ENCODE measurements around the gene SIRT2.

The SIRT2 gene

GRCh38 chr19:38904581-38905539 lies 5.4 kb upstream of the SIRT2 start:
- H3K4me3 ChIP-seq (ENCODE audit: low read depth, low read length) = no peak overlapping the region
- no peak for DNase-seq (ENCODE audit: low read depth)
- TF ChIP-seq, protein P1, sequence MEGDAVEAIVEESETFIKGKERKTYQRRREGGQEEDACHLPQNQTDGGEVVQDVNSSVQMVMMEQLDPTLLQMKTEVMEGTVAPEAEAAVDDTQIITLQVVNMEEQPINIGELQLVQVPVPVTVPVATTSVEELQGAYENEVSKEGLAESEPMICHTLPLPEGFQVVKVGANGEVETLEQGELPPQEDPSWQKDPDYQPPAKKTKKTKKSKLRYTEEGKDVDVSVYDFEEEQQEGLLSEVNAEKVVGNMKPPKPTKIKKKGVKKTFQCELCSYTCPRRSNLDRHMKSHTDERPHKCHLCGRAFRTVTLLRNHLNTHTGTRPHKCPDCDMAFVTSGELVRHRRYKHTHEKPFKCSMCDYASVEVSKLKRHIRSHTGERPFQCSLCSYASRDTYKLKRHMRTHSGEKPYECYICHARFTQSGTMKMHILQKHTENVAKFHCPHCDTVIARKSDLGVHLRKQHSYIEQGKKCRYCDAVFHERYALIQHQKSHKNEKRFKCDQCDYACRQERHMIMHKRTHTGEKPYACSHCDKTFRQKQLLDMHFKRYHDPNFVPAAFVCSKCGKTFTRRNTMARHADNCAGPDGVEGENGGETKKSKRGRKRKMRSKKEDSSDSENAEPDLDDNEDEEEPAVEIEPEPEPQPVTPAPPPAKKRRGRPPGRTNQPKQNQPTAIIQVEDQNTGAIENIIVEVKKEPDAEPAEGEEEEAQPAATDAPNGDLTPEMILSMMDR (IDR thresholded peaks at IDR 0.05; ENCODE audit: low read depth, low read length, missing control alignments) = no peak

DNA sequence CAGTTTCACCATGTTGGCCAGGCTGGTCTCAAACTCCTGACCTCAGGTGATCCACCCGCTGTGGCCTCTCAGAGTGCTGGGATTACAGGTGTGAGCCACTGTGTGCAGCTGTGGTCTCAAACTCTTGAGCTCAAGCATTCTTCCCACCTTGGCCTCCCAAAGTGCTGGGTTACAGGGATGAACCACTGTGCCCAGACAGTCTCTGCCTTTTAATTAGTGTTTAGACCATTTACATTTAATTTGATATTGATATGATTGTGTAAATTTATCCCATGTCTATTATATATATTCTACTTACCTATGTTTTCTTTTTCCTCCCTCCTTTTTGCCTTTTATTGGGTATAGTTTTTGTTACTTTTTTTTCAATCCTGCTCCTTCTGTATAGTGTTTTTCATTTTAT lies 2.3 kb upstream of the SIRT2 start:
- TF ChIP-seq, protein P1 (IDR thresholded peaks at IDR 0.05; ENCODE audit: low read depth, low read length, missing control alignments) = no peak
- no peak for DNase-seq (ENCODE audit: low read depth)
- H3K4me3 ChIP-seq (ENCODE audit: low read depth, low read length) = no peak overlapping the region

- no peak for DNase-seq (ENCODE audit: low read depth)
- TF ChIP-seq, protein P1 (IDR thresholded peaks at IDR 0.05; ENCODE audit: low read depth, low read length, missing control alignments) = no peak
These were observed 1.3 kb upstream of the SIRT2 start for GRCh38 chr19:38900743-38901190.

GRCh38 chr19:38900202-38900629 lies 798 bp upstream of the SIRT2 start:
- DNase-seq (ENCODE audit: low read depth) = no peak
- TF ChIP-seq, protein P1 (IDR thresholded peaks at IDR 0.05; ENCODE audit: low read depth, low read length, missing control alignments) = no peak
- peak overlapping the region; percentile 70 for H3K4me3 ChIP-seq (ENCODE audit: low read depth, low read length)

More at GRCh38 chr19:38900743-38901190, 1.3 kb upstream of the SIRT2 start:
- H3K4me3 ChIP-seq (ENCODE audit: low read depth, low read length) = peak overlapping the region; percentile 70

DNA sequence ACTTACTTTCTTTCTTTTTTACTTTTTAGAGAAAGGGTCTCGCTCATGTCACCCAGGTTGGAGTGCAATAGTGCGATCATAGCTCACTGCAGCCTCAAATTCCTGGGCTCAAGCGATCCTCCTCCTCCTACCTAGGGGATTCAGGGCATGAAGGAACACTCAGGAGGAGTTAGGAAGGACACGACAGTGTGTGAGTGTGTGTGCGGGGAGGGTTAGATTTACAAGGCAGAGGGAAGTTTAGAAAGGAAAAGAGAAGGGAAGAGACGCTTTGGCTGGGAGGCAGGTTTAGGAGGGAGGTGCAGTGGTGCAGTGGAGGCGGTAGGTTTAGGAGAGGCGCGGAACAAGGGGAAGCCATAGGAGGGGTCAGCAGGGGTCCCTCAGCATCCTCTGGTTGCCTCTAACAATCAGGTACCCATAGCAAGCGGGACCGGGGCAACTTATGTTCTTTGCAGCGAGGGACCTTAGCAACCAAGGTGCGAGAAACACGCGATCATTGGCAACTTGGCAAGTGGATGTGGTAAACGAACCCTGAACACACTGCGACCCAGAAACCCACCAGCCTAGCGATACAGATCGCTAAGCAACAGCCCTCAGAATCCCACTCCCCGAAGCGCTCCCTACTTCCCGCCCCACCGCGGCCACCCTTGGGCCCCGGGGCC lies 501 bp downstream of the SIRT2 start:
- no peak for DNase-seq (ENCODE audit: low read depth)
- peak overlapping the region; percentile 62 for H3K4me3 ChIP-seq (ENCODE audit: low read depth, low read length)
- TF ChIP-seq, protein P1 (IDR thresholded peaks at IDR 0.05; ENCODE audit: low read depth, low read length, missing control alignments) = no peak

GRCh38 chr19:38894968-38895367 lies 4.5 kb downstream of the SIRT2 start:
- no peak overlapping the region for H3K4me3 ChIP-seq (ENCODE audit: low read depth, low read length)
- DNase-seq (ENCODE audit: low read depth) = no peak
- TF ChIP-seq, protein P1 (IDR thresholded peaks at IDR 0.05; ENCODE audit: low read depth, low read length, missing control alignments) = no peak

All from GM12864 (cell line).